Right ventricle myocardium inferior (tissue), 1 donor: ENCODE results near the gene ANAPC5. TPM values are rescaled to one million over a fixed set of nuclear protein-coding genes. Genes with fewer than 3 reads are reported as not detected.
"Not testable (repeated sequence)": the region's sequence is repeated elsewhere in the genome, so short reads cannot be mapped to it uniquely, and the experiment has no call there.

Source experiments
- ATAC-seq: fragments of 200-7000 bp; cut with Tn5 transposase; one replicate; pipeline ENCODE4 v1.9.1; 2020; ENCODE audit warnings: mild to moderate bottlenecking, moderate library complexity
- DNase-seq: peaks from one replicate; pipeline ENCODE4 v3.0.0; 2021; ENCODE audit errors: missing footprints
- intact Hi-C: fragments of 100-400 bp; cut with DNase I; formaldehyde crosslinking; loops from one replicate; pipeline ENCODE4 v1.11.0; 2022
- total RNA-seq: library from RNA; stranded (reverse); fragmentation: NEBNext Ultra II Directional; extraction: Animal tissue kit (Norgen Biotek cat#: 25700); gene quantifications from one replicate; pipeline ENCODE4 v1.2.1, GENCODE V29; 2021
- donor health status: DM: no; HTN: yes; CAD: no; lungs with severe emphysema.

ANAPC5 gene
- total RNA-seq, 1 donor from 2014 or later: 61.8 TPM

- ATAC-seq: no peak
- DNase-seq: no peak
- intact Hi-C loops: no loop called here
Measured at GRCh38 chr12:121326996-121327674, 25.1 kb downstream of the ANAPC5 start.

DNA sequence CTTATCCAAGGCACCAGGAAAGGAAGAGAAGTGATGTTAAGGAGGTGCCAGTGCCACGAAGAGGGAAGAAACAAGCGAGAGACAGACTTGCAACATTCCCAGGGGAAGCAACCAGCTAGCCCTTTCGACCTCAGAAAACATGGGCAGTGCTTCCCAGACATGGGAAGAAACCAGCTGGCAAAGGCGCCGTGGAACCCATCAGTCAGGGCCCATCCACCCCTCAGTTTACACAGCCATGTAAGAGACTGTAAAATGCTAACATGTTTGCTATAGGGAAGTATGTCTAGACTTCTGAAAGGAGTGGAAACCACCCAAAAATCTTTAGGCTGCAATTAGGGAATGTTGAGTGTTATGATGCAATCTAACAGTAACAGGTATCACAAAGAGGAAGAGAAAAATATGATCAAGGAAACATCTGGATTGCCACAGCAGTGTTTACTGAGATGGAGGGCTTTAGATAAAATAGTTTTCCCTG is 26.3 kb downstream of the ANAPC5 start:
- DNase-seq: no peak
- intact Hi-C loops: no loop called here
- ATAC-seq: no peak

- DNase-seq (no peak), ATAC-seq (no peak)
- intact Hi-C loops: no loop called here
Measured at GRCh38 chr12:121323908-121324307, 28.3 kb downstream of the ANAPC5 start.

GRCh38 chr12:121318121-121318520 is 34.1 kb downstream of the ANAPC5 start:
- ATAC-seq (no peak), DNase-seq (no peak)
- intact Hi-C loops: no loop called here

GRCh38 chr12:121314431-121314830 is 37.8 kb downstream of the ANAPC5 start:
- DNase-seq (no peak), ATAC-seq (no peak)
- intact Hi-C loops: no loop called here

DNA sequence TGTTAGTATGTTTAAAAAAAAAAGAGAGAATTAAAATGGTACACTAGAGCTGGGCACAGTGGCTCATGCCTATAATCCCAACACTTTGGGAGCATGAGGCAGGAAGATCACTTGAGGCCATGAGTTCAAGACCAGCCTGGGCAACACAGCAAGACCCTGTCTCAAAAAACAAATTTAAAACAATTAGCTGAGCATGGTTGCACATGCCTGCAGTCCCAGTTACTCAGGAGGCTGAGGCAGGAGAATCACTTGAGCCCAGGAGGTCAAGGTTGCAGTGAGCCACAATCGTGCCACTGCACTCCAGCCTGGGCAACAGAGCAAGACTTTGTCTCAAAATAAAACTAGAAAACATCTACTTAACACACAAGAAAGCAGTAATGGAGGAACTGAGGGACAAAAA is 42.0 kb downstream of the ANAPC5 start:
- ATAC-seq, intact Hi-C loops: not testable (repeated sequence)

DNA sequence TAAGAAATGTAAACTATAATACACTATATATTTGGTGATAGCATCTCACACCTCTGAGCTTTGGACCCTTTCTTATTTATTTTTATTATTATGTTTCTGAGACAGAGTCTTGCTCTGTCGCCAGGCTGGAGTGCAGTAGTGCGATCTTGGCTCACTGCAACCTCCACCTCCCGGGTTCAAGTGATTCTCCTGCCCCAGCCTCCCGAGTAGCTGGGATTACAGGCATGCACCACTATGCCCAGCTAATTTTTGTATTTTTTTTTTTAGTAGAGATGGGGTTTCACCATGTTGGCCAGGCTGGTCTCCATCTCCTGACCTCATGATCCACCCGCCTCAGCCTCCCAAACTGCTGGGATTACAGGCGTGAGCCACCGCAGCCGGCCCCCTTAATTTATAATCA is 44.8 kb downstream of the ANAPC5 start:
- intact Hi-C loops, ATAC-seq, DNase-seq: not testable (repeated sequence)

More for the DNA sequence above, 42.0 kb downstream of the ANAPC5 start:
- DNase-seq: not testable (repeated sequence)

GRCh38 chr12:121304306-121304705 is 47.9 kb downstream of the ANAPC5 start:
- intact Hi-C loops: no loop called here
- DNase-seq (no peak), ATAC-seq (no peak)

DNA sequence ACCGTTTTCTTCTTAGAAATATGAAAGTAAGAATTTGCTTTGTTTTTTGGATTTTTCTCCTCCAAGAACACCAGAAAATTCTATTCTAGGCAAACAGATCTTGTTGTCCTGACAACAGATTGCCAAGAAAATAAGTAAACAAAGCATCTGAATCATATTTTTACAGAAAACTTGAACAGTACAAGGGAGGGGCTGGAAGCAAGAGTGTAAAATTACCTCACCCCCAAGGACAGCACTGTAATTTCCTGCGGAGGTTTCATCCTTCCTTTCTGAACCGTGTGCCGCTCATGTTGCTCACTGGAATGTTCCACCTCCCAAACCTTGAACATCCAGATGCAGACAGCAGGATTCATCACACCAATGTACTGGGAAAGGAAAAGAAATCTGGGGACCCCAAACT is 50.3 kb downstream of the ANAPC5 start:
- ATAC-seq (no peak), DNase-seq (no peak)
- intact Hi-C loops: no loop called here

- ATAC-seq (no peak), DNase-seq (no peak)
- intact Hi-C loops: no loop called here
Measured at GRCh38 chr12:121300083-121300819, 52.0 kb downstream of the ANAPC5 start.

GRCh38 chr12:121299662-121300061 is 52.5 kb downstream of the ANAPC5 start:
- ATAC-seq (no peak), DNase-seq (no peak)
- intact Hi-C loops: loop anchor here (10.0 kb wide), 1 partner anchor 385 kb away; no protein-coding TSS in a partner anchor

GRCh38 chr12:121298411-121298810 is 53.8 kb downstream of the ANAPC5 start:
- ATAC-seq: not testable (repeated sequence)
- intact Hi-C loops: loop anchor here (10.0 kb wide), 1 partner anchor 386 kb away; no protein-coding TSS in a partner anchor

GRCh38 chr12:121297435-121297991 is 54.7 kb downstream of the ANAPC5 start:
- ATAC-seq (peak; percentile 27), DNase-seq (no peak)
- intact Hi-C loops: loop anchor here (10.0 kb wide), 1 partner anchor 387 kb away; no protein-coding TSS in a partner anchor

More at GRCh38 chr12:121298411-121298810, 53.8 kb downstream of the ANAPC5 start:
- not testable (repeated sequence) for DNase-seq

- DNase-seq (peak; percentile 92), ATAC-seq (peak; percentile 95)
Measured at GRCh38 chr12:121296618-121297434, 55.4 kb downstream of the ANAPC5 start, which contains the start of gene CAMKK2. Gene CAMKK2, minus strand, starts transcription at chr12:121296709. Its CDS starts 22,183 bp downstream, at chr12:121274526.

DNA sequence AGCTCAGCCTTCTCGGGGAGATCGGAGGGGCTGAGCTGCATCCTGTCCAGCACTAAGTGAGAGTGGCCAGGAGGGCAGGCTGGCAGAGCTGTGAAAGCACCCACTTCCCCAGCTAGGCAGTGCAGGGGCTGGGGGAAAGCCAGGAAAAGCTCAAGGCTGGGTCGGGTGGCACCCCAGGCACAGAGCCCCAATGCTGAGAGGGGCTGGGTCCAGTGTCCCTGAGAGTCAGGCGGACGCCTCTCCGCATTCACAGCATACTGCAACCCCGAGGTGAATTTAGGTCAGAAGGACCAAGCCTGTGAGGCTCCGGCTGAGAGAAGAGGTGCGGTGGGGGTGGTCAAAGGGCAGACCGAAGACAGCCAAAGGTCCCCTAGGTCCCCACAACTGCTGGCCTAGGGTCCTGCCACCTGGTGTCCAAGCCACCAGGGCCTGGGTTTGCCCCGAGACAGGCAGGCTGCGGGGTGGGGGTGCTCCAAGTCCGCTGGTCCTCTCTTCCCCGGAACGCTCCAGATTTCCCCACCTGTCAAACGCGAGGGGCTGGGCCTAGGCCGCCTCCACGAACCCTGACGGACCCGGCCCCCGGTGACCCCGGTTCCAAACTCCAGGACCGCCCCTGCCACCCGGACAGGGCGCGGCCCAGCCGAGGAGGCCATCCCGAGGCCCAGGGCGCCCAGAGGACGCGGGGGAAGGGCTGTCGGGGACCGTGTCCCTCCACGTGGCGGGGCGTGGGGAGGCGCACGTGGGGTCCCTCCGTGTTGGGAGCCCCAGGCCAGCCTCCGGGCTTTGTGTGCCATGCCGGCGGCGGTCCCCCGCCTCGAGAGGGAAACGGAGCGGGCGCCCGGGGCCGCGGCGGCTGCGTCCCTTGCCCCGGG is 56.2 kb downstream of the ANAPC5 start:
- ATAC-seq (peak; percentile 16), DNase-seq (no peak)

More at GRCh38 chr12:121296618-121297434, 55.4 kb downstream of the ANAPC5 start, which contains the start of gene CAMKK2:
- intact Hi-C loops: loop anchor here (10.0 kb wide), 1 partner anchor 388 kb away; no protein-coding TSS in a partner anchor

GRCh38 chr12:121295116-121295745 is 57.0 kb downstream of the ANAPC5 start:
- DNase-seq: no peak
- intact Hi-C loops: loop anchor here (10.0 kb wide), 1 partner anchor 390 kb away; no protein-coding TSS in a partner anchor
- ATAC-seq: no peak

More for the DNA sequence above, 56.2 kb downstream of the ANAPC5 start:
- intact Hi-C loops: loop anchor here (10.0 kb wide), 1 partner anchor 389 kb away; no protein-coding TSS in a partner anchor
